NAMALWA (cell line): Measurements from ENCODE around the gene RPP30.

Experiments
- DNase-seq: peaks from one replicate; pipeline ENCODE4 v3.0.0-alpha.2; 2015; ENCODE audit warnings: low spot score

Gene RPP30

DNA sequence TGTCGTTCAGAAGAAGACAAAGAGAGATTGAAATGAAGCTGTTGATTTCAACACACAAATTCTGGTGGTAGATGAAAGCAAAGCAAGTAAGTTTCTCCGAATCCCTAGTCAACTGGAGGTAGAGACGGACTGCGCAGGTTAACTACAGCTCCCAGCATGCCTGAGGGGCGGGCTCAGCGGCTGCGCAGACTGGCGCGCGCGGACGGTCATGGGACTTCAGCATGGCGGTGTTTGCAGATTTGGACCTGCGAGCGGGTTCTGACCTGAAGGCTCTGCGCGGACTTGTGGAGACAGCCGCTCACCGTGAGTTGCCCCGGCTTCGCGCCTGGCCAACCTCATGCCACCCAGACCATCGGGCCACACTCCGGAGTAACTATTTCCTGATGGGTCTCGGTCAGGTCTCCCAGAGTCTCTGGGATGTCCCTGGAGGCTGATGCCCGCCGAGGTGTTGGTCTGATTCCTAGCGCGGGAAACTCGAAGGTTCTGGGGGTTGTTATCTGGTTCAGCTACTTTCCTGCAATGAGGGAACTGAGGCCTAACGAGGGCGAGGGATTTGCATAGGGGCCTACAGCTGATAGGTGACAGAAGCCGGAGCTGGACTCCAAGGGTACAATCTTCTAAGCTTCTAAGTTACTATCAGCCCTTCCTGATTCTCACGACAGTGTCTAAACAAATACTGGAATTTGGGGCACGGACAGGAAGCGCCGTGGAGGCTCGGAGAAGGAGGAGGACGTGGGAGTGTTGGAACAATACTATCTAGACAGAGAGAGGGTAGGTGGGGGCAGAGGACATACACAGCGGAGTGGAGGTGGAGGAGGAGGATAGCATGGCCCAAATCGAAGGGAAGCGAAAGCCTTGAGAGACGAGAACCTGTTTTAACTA, at the start of gene RPP30:
Gene RPP30, plus strand, starts transcription at position 209 of the 882 bp plus-strand sequence. Its CDS starts 13 bp downstream, at position 222.
- DNase-seq = peak; percentile 90

DNA sequence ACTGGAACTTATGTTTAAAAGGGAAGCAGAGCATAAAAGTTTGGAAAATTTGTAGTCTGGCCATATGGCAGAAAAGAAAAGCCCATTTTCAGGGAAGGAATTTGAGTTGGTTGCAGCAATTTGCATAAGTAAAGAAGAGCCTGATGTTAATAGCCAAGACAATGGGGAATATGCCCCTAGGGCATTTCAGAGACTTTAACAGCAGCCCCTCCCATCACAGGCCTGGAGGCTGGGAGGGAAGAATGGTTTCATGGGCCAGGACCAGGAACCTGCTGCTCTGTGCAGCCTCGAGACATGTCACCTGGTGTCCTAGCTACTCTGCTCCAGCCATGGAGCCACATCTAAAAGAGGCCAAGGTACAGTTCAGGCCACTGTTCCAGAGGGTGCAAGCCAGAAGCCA, 49.3 kb upstream of the RPP30 start:
- DNase-seq = no peak

DNA sequence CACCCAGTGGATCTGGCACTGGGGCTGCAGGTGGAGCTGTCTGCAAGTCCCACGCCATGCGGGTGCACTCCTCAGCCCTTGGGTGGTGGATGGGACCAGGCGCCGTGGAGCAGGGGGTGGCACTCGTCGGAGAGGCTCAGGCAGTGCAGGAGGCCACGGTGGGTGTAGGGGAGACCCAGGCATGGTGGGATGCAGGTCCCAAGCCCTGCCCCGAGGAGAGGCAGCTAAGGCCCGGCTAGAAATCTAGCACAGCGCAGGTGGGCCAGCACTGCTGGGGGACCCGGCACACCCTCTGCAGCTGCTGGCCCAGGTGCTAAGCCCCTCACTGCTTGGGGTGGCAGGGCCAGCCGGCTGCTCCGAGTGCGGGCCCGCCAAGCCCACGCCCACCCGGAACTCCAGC, 39.7 kb upstream of the RPP30 start:
- no peak for DNase-seq

- DNase-seq = no peak
These were observed 37.4 kb upstream of the RPP30 start for GRCh38 chr10:90834326-90834725.

- DNase-seq = no peak
These were observed 34.3 kb upstream of the RPP30 start for GRCh38 chr10:90837486-90837885.

DNA sequence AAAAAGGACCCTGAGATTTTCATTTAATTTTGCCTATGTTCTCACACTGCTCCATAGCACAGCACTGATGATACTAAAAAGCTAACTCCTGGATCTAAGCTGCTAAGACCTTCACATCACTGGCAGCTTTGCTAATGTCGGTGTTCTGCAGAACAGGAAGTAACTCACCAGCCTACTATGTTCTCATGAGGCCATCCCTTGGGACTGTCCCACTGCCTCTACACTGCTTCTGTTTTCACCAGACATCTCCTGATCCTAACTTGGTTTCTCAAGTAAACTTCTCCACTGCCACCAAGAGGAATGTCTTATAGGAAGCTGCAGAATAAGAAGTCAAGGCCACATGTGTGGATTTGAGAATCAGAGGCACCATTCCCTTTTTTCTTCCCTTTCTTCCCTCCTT, 29.0 kb upstream of the RPP30 start:
- DNase-seq = no peak

DNA sequence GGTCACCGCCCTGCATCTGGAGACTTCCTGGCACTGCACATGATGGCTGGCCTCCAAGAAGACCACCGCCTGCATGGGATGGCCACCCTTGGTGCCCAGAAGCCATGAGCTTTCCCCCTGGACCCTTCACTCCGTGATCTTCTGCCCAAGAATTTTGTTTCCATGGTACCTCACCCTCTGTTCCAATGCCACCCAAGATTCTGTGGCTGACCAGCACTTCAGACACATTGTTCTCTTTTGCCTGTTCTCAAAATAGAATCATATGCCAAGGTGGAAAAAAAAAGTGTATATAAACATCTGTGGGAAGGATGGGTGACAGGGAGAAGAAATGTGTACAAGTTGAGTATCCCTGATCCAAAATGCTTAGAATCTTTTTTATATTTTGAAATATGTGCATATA, 26.0 kb upstream of the RPP30 start:
- no peak for DNase-seq

- no peak for DNase-seq
These were observed 25.0 kb upstream of the RPP30 start for GRCh38 chr10:90846746-90847145.

- peak; percentile 13 for DNase-seq
These were observed 24.3 kb upstream of the RPP30 start for GRCh38 chr10:90847436-90847835.

- DNase-seq = no peak
These were observed 21.6 kb upstream of the RPP30 start for GRCh38 chr10:90849956-90850749.

- no peak for DNase-seq
These were observed 16.6 kb upstream of the RPP30 start for GRCh38 chr10:90855126-90855525.

GRCh38 chr10:90856261-90856660, 15.5 kb upstream of the RPP30 start:
- no peak for DNase-seq

DNA sequence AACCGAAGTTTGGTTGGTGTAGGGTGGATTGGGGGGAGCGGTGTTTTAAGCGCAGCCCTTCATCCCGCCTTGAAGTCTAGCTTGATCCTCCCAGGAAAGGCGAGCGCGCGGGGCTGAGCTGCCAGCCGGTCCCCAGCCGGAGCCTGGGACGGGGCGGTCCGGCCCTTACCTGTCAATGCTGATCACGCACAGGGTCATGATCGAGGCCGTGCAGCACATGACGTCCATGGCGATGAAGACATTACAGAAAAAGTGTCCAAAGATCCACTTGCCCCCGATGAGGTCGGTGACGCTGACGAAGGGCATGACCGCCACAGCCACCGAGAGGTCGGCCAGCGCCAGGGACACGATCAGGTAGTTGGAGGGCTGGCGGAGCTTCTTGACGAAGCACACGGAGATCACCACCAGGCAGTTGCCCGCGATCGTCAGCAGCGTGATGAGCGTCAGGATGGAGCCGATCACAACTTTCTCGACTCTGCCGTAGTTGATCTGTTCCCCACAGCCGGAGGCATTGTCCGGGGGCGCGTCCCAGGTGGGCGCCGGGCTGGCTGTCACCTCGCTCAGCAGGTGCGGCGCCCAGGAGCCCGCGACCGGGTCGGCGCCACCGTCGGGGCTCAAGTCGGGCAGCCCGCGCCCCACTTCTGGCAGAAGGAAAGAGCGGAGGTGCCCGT, 14.7 kb upstream of the RPP30 start:
- DNase-seq = no peak

- DNase-seq = no peak
These were observed 13.9 kb upstream of the RPP30 start, which contains the start of gene HTR7 for GRCh38 chr10:90857635-90858460. Gene HTR7 (minus strand): TSS chr10:90858039. CDS start chr10:90857671, 368 bp downstream.

- no peak for DNase-seq
These were observed 13.3 kb upstream of the RPP30 start for GRCh38 chr10:90858461-90858968.

- no peak for DNase-seq
These were observed 12.4 kb upstream of the RPP30 start for GRCh38 chr10:90859321-90859751.

DNA sequence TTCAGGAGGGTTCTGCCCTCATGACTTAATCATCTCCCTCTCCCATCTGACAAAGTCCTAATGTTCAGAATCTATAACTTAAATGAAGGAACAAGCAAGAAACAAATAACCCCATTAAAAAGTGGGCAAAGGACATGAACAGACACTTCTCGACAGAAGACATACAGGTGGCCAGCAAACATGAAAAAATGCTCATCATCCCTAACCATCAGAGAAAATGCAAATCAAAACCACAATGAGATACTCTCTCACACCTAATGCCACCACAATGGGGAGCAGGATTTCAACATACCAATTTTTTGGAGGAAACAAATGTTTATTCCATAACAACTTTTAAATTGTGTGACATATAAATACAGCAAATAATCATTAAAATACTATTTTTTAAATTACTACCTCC, 11.0 kb upstream of the RPP30 start:
- no peak for DNase-seq

GRCh38 chr10:90862908-90863514, 8.8 kb upstream of the RPP30 start:
- DNase-seq = peak; percentile 55

DNA sequence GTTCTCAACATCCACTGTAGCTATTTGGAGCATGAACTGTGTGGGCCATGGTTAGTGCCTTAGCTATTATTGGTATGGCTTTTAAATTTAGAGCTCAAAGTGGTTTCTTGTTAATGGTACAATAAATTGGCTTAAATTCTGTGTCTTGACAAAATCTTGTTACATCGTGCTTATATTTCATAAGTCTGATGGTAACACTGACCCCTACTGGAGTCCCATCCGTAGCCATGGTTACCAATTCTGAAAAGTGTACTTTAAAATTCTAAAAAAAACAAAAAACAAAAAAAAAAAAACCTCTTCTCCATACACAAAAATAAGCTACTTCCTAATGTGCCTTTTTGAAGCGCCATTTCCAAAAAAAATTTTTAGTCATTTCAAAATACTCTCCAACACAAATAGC, 6.4 kb upstream of the RPP30 start:
- peak; percentile 61 for DNase-seq

GRCh38 chr10:90866050-90866598, 5.7 kb upstream of the RPP30 start:
- DNase-seq = no peak
